Right renal cortex interstitium (tissue), 3 donors: Measurements from ENCODE around the gene TAAR8. TPM values are rescaled to one million over a fixed set of nuclear protein-coding genes. Genes with fewer than 3 reads are reported as not detected.
"Not testable (repeated sequence)": the region's sequence is repeated elsewhere in the genome, so short reads cannot be mapped to it uniquely, and the experiment has no call there.

Experiments
- DNase-seq, 3 donors: peaks; one replicate each; pipeline ENCODE4 v3.0.0-alpha.2; 2013; ENCODE audit warnings: low read depth in 3 of 3, low spot score in 2 of 3
- polyA plus RNA-seq, 3 donors: library from polyadenylated mRNA; unstranded; fragments of 120-200 nt; gene quantifications; one replicate each; pipeline ENCODE4 v1.2.1, GENCODE V29; 2013; ENCODE audit not compliant: insufficient read length in 3 of 3

Gene TAAR8, protein sequence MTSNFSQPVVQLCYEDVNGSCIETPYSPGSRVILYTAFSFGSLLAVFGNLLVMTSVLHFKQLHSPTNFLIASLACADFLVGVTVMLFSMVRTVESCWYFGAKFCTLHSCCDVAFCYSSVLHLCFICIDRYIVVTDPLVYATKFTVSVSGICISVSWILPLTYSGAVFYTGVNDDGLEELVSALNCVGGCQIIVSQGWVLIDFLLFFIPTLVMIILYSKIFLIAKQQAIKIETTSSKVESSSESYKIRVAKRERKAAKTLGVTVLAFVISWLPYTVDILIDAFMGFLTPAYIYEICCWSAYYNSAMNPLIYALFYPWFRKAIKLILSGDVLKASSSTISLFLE
- polyA plus RNA-seq = not detected

DNA sequence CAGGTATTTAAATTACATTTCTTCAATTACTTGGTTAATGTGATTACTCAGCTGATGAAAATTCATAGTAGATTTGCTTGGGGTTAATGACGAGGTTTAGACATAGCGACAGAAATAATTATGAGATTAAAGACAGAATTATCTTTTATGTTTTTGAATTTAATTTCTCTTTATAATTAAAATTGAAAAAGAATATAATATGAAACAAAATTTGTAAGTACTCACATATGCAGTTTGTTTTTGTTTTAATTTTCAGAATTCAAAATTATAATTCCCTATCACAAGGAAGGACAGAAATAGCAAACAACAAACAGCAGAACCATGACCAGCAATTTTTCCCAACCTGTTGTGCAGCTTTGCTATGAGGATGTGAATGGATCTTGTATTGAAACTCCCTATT lies at the start of gene TAAR8:
Gene TAAR8 (plus strand): TSS at position 301 of the 400 bp plus-strand sequence. CDS start 21 bp downstream, at position 322.
- no peak for DNase-seq

DNA sequence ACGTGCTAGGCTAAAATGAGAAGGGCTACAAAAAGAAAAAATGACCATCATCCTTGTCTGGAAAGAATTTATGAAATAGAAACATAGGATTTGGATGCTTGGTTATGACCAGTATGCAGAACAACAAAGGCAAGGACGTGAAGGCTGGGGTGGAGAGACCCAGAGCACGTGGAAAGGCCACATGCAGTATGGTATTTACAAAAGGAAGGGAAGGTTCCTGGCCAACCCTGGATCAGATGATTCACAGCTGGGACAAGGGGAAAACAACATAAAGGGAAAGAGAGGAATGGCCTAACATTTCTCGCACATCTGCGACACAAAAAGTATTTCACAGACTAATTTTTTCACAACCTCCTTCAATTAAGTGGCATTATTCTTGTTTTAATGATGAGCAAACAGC lies 47.7 kb upstream of the TAAR8 start:
- no peak for DNase-seq

GRCh38 chr6:132505158-132505557 lies 47.3 kb upstream of the TAAR8 start:
- no peak for DNase-seq

GRCh38 chr6:132506461-132506860 lies 46.0 kb upstream of the TAAR8 start:
- no peak for DNase-seq

GRCh38 chr6:132506869-132507808 lies 45.3 kb upstream of the TAAR8 start:
- DNase-seq = no peak

DNA sequence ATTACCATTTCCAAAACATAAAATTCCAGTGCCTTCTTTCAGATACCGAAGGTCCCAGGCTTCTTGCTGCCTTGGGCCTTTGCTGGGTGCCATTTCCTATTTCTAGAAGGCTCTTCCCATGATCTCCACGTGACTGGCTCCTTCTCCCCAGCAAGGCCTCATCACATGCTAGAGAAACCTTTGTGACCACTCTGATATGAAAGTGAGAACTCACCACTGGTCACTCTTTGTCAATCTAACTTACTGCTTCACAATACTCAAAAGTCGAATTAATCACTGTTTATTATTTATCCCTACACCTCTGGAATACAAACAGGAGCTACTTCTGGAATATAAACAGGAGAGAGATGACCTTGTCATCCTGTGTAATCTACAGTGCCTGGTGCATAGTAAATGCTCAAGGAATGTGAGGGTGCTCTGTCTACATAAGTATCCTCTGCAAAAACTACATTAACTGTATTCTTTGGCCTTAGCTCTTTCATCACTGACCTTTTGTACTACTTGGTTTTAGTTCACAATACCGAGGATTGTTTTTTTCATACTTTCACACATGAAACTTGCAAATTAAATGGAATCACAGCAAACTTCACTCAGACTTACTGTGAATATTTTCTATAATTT lies 41.2 kb upstream of the TAAR8 start:
- DNase-seq = no peak

DNA sequence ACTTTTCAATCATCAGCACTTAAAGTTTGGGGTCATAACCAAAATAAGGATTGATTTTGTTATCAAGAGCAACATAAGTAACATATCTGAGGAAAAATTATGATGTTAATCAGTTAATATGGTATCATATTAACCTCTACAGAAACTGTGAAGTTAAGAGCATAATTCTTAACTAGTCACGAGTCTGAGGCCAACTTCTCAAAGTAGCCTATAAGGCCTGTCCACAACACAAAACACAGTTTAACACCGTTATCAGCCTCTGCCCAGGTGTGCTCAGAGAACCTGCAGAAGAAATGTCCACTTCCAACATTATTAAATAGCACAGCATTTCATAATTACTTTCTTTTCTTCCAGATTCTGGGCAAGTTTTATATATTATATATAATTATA lies 40.6 kb upstream of the TAAR8 start:
- DNase-seq = no peak

GRCh38 chr6:132512342-132512637 lies 40.2 kb upstream of the TAAR8 start:
- no peak for DNase-seq

GRCh38 chr6:132512638-132513632 lies 39.5 kb upstream of the TAAR8 start, which contains the start of gene STX7:
TSS of gene STX7 (minus strand) at chr6:132513116. CDS start at chr6:132503530, 9,586 bp downstream.
- DNase-seq = peak; percentile 70 to 76 (median 72)

DNA sequence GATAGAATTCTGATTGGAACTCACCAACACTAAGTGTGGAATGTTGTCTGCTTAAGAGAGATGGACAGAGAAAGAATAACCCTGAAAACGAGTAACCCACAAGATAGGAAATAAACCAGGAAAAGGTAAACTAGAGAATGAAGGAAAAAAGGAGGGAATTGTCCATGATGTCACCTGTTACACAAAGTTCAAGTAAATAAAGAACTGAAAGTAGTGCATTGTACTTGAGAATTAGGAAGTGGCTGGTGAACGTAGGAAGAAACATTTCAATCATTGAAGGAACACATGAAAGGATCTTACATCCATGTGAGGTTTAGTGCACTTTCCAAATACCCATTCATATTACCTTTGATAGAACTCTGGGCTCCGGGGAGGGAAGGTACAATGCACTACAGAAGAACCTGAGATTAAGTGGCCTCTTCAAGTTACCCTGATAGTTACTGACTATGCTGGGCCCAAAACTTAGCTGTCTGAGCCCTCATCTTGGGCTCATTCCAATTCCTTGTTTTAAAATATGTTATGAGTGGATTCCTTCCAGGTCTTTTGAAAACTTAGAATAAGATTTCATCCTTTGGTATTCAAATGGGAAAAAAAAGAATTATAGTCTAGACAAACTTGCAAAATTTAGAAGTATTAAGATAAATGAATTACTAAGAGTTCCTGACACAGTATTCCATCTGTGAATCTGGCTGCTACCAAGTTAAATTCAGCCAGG lies 38.5 kb upstream of the TAAR8 start:
- DNase-seq = no peak

GRCh38 chr6:132515386-132515785 lies 37.1 kb upstream of the TAAR8 start:
- no peak for DNase-seq

- DNase-seq = no peak
Measured at GRCh38 chr6:132520953-132521352, 31.5 kb upstream of the TAAR8 start.

GRCh38 chr6:132524646-132525045 lies 27.8 kb upstream of the TAAR8 start:
- no peak for DNase-seq

DNA sequence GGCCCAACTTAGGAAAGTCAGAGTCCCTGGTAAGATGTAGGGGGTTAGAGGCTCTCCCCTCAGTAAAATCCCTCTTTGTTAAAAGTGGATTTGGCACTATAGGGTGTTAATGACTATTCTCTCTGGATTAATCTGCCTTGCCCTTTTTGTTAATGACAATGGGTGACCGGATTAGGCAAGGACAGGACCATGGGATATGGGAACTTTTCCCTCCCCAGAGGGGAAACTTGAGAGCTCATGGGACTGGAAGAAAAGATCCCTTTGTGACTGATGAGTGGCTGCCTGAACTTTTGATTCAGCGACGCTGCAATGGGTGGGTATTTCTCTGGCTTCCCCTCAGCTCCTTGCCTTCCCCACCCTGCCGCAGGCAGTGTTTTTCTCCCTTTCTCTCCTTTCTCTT lies 26.6 kb upstream of the TAAR8 start:
- no peak for DNase-seq

DNA sequence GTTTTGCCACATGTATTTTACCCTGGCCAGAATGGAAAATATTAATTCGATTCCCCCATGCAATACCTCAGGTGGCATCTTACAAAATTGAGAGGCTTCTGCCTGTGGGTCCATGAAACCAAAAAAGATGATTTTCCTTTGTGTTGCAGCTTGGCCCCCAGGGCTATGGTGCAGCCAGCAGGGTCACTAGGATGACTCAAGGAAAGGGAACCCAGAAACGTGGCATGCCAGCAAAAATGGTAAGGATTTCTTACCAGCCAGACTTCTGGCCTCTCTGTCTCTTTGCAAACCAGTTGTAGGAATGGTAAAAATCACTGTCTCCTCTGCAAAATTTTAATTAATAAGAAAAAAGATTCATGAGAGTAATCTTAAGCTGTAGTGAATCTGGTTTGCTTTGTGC lies 26.0 kb upstream of the TAAR8 start:
- no peak for DNase-seq

GRCh38 chr6:132527791-132528190 lies 24.7 kb upstream of the TAAR8 start:
- no peak for DNase-seq

- peak in 2 of 3 donors; percentile 55 to 62 for DNase-seq
Measured at GRCh38 chr6:132530293-132530974, 22.0 kb upstream of the TAAR8 start.

DNA sequence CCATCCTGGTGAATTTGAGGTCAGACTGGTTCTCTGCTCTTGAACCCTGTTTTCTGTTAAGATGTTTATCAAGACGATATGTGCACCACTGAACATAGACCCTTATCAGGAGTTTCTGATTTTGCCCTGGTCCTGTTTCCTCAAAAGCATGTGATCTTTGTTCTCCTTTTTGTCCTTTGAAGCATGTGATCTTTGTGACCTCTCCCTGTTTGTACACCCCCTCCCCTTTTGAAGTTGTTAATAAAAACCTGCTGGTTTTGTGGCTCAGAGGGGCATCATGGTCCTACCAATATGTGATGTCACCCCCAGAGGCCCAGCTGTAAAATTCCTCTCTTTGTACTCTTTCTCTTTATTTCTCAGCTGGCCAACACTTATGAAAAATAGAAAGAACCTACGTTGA lies 17.9 kb upstream of the TAAR8 start:
- not testable (repeated sequence) for DNase-seq

- no peak for DNase-seq
Measured at GRCh38 chr6:132537145-132537544, 15.3 kb upstream of the TAAR8 start.
